ENCODE data around the gene PITPNM1.
"Not testable (repeated sequence)": the region's sequence is repeated elsewhere in the genome, so short reads cannot be mapped to it uniquely, and the experiment has no call there.

Gene PITPNM1

DNA sequence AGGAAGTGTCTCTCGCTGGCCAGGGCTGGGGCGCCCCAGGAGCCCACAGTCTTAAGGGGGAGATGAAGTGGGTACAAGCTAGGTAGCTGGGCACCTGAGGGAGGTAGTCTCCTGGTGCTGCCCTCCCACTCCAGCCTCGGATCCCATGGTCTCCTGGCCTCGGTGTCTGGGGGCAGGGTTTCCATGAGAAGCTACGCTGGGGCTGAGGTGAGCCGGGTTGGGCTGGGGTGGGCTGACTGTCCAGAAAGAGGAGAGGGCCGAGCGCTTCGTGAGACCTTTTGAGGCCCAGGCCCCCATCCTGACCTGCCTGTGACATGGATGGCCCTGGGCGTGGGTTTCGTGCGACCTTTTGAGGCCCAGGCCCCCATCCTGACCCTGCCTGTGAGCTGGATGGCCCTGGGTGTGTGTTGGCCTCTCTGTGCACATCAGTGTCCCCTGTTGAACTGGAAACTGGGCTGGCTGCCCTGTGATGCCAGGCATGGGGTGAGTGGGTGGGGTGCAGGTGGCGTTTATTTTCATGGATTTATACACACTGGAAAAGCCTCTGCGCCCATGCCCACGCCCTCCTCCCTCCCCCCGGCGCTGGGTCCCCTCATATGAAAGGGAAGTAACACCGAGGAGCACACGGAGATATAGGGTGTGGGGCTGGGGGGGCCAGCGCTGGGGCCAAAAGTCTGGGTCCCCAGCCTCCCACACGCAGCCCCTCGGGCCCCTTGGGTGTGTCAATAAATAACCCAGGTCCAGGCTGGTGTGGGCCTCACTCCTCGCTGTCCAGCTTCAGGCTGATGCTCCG lies 13.7 kb downstream of the PITPNM1 start:
- DNase-seq (ENCODE audit: low read depth in 1 of 2, low spot score in 1 of 2), result no peak

DNA sequence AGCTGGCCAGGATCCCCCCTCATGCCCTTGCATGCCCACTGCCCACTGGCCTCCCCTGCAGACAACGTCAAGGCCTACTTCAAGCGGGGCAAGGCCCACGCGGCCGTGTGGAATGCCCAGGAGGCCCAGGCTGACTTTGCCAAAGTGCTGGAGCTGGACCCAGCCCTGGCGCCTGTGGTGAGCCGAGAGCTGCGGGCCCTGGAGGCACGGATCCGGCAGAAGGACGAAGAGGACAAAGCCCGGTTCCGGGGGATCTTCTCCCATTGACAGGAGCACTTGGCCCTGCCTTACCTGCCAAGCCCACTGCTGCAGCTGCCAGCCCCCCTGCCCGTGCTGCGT lies 14.5 kb downstream of the PITPNM1 start:
- DNase-seq (ENCODE audit: low read depth in 1 of 2, low spot score in 1 of 2), result no peak

GRCh38 chr11:67489885-67490726 lies 15.1 kb downstream of the PITPNM1 start:
- DNase-seq (ENCODE audit: low read depth in 1 of 2, low spot score in 1 of 2), result no peak

GRCh38 chr11:67489203-67489884 lies 15.8 kb downstream of the PITPNM1 start:
- DNase-seq (ENCODE audit: low read depth in 1 of 2, low spot score in 1 of 2), result no peak

- DNase-seq (ENCODE audit: low read depth in 1 of 2, low spot score in 1 of 2), result no peak
Observed at GRCh38 chr11:67486481-67487195, 18.5 kb downstream of the PITPNM1 start.

DNA sequence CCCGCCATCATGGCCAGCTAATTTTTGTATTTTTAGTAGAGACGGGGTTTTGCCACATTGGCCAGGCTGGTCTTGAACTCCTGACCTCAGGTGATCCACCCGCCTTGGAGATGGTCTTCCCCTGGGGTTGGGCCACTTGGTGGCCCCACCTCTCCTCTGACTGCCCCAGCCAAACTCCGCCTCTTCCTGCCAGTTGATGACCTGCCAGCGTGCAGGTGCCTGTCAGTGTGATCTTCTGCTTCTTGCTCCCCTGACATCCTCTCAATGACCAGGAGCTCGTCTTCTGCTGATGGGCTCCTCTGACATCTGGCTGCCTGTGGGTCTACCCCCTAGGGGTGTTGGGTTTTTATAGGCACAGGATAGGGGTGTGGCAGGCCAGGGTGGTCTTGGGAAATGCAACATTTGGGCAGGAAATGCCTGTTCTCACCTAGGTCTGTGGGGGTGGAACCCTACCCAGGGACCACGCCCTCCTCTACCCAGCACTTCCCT lies 19.2 kb downstream of the PITPNM1 start:
- DNase-seq (ENCODE audit: low read depth in 1 of 2, low spot score in 1 of 2), result not testable (repeated sequence)

- DNase-seq (ENCODE audit: low read depth in 1 of 2, low spot score in 1 of 2), result peak in 1 of 2 donors; percentile 70
Observed at GRCh38 chr11:67484847-67485311, 20.3 kb downstream of the PITPNM1 start.

- no peak for DNase-seq (ENCODE audit: low read depth in 1 of 2, low spot score in 1 of 2)
Observed at GRCh38 chr11:67483831-67484665, 21.1 kb downstream of the PITPNM1 start.

- DNase-seq (ENCODE audit: low read depth in 1 of 2, low spot score in 1 of 2), result peak; percentile 91 to 98
Observed at GRCh38 chr11:67482827-67483798, 22.1 kb downstream of the PITPNM1 start, which contains the start of gene AIP. TSS of gene AIP (plus strand) at chr11:67483026. CDS start at chr11:67483159, 133 bp downstream.

DNA sequence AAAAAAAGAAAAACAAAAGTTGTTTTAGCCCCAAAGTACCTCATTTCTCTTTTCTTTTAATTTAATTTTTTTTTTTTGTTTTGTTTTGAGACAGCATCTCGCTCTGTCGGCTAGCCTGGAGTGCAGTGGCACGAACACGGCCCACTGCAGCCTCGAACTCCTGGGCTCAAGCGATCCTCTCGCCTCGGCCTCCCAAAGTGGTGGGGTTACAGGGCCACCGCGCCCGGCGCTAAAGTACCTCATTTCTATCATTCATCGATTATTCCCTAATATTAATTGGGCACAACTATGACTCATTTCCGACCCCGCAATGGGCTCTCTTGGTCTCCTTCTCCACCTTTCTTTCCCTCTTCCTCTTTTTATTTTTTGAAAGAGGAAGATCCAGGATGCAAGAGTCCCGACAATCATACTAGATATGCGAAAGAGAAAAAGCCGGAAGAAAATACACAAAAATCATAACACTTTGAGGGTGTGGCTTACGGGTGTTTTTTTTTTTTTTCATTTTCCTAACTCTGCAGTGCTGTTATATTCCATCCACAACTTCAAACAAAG lies 22.8 kb downstream of the PITPNM1 start:
- no peak for DNase-seq (ENCODE audit: low read depth in 1 of 2, low spot score in 1 of 2)

DNA sequence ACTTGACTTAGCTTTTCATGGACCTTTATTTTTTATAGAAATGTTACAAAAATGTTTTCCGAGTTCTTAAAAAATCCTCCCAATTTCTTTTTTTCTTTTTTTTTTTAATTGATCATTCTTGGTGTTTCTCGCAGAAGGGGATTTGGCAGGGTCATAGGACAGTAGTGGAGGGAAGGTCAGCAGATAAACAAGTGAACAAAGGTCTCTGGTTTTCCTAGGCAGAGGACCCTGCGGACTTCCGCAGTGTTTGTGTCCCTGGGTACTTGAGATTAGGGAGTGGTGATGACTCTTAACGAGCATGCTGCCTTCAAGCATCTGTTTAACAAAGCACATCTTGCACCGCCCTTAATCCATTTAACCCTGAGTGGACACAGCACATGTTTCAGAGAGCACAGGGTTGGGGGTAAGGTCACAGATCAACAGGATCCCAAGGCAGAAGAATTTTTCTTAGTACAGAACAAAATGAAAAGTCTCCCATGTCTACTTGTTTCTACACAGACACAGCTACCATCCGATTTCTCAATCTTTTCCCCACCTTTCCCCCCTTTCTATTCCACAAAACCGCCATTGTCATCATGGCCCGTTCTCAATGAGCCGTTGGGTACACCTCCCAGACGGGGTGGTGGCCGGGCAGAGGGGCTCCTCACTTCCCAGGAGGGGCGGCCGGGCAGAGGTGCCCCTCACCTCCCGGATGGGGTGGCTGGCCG lies 27.7 kb downstream of the PITPNM1 start:
- not testable (repeated sequence) for DNase-seq (ENCODE audit: low read depth in 1 of 2, low spot score in 1 of 2)

- not testable (repeated sequence) for DNase-seq (ENCODE audit: low read depth in 1 of 2, low spot score in 1 of 2)
Observed at GRCh38 chr11:67476692-67477091, 28.5 kb downstream of the PITPNM1 start.

DNA sequence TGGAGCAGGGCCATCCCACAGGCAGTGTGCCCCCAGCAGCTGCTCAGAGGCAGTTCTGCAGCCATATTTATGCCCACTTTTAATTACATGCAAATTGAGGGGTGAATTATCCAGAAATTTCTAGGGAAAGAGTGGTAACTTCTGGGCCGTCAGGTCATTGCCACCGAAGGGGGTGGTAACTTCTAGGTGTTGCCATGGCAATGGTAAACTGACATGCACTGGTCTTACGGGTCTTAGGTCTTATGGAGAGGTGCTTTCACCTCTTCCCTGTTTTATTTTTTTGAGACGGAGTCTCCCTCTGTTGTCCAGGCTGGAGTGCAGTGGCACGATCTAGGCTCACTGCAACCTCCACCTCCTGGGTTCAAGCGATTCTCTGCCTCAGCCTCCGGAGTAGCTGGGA lies 32.3 kb downstream of the PITPNM1 start:
- DNase-seq (ENCODE audit: low read depth in 1 of 2, low spot score in 1 of 2), result no peak

GRCh38 chr11:67470337-67471002 lies 34.7 kb downstream of the PITPNM1 start:
- no peak for DNase-seq (ENCODE audit: low read depth in 1 of 2, low spot score in 1 of 2)

DNA sequence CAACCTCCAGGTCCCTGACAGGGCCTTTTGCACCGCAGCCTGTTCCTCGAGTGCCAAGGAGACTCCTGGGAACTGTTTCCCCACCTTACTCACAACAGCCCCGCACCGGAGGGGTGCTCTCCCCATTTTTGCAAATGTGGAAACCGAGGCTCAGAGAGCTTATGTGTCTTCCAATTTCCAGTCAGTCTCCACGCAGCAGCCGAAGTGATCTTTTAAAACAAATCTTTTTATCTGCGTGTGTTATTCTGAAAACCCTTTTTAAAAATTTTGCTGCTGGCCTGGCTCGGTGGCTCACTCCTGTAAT lies 35.7 kb downstream of the PITPNM1 start:
- no peak for DNase-seq (ENCODE audit: low read depth in 1 of 2, low spot score in 1 of 2)

- DNase-seq (ENCODE audit: low read depth in 1 of 2, low spot score in 1 of 2), result peak; percentile 88
Observed at GRCh38 chr11:67468759-67469507, 36.2 kb downstream of the PITPNM1 start, which contains the start of gene TMEM134. TSS of gene TMEM134 (minus strand) at chr11:67469251. CDS start at chr11:67469192, 59 bp downstream.

GRCh38 chr11:67468456-67468758 lies 36.8 kb downstream of the PITPNM1 start:
- DNase-seq (ENCODE audit: low read depth in 1 of 2, low spot score in 1 of 2), result no peak
